SK-N-MC (cell line): ENCODE results near the gene LGALSL.

Source experiments
- DNase-seq: peaks from one replicate; pipeline ENCODE4 v3.0.0-alpha.2; 2011; ENCODE audit warnings: low read depth, low spot score
- H3K27ac ChIP-seq: fragments of 200-600 bp; sonication (generic); 2 replicates; pipeline ENCODE4 v1.5.1; 2016; ENCODE audit warnings: mixed run types
- H3K36me3 ChIP-seq: fragments of 200-600 bp; sonication (generic); 2 replicates; pipeline ENCODE4 v1.6.1; 2017; ENCODE audit warnings: antibody characterized with exemption, low read length, mixed read lengths; ENCODE audit not compliant: insufficient read depth
- H3K4me3 ChIP-seq: fragments of 200-600 bp; sonication (generic); 2 replicates; pipeline ENCODE4 v1.5.1; 2016
- H3K9ac ChIP-seq: fragments of 200-600 bp; sonication (generic); 2 replicates; pipeline ENCODE4 v1.8.0; 2017; ENCODE audit warnings: mixed run types, mixed read lengths; ENCODE audit not compliant: insufficient read length
- H3K9me3 ChIP-seq: fragments of 200-600 bp; sonication (generic); 2 replicates; pipeline ENCODE4 v1.6.1; 2017; ENCODE audit warnings: low read depth, mild to moderate bottlenecking, antibody characterized with exemption, low read length, moderate library complexity, mixed read lengths
- EZH2 ChIP-seq: fragments of 200-600 bp; sonication (generic); IDR thresholded peaks from one replicate; pipeline ENCODE4 v1.6.1; 2017; ENCODE audit warnings: antibody characterized with exemption
- FOXP2 ChIP-seq: optimal IDR thresholded peaks from 2 replicates; pipeline ENCODE3; 2011; ENCODE audit warnings: mild to moderate bottlenecking, moderate library complexity; ENCODE audit not compliant: insufficient read depth; ENCODE audit errors: extremely low read length, control extremely low read depth
- POLR2AphosphoS5 ChIP-seq: IDR thresholded peaks from 2 replicates; pipeline ENCODE4 v1.6.1; 2012; ENCODE audit warnings: mild to moderate bottlenecking, low read depth, low read length, borderline replicate concordance

The LGALSL gene

DNA sequence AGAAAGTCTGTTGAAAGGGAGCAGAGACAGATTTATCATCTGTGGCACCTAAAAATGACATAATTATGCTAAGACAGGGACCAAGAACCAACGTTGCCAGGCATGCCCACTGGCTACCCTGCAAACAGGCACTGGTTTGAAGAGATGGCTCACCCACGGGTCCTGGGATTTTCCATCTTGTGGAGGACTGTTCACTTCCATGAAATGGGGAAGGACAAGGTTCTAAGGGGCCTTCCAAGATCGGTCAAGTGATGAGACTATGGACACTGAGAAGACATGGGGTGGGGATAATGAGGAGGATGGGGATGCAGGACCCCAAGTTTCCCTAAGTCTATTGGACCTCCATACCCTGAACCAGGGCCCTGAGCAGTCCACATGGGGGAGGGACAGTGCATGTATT, 18.9 kb downstream of the LGALSL start:
- H3K9ac ChIP-seq: no peak overlapping the region
- no peaks in the 10 kb centered on the region for H3K9me3 ChIP-seq
- DNase-seq: no peak
- no peaks in the 10 kb centered on the region for H3K36me3 ChIP-seq
- H3K27ac ChIP-seq: no peak overlapping the region
- H3K4me3 ChIP-seq: no peak overlapping the region
- no peak for TF ChIP-seq FOXP2
- no peak for TF ChIP-seq EZH2
- no peak for TF ChIP-seq POLR2AphosphoS5

DNA sequence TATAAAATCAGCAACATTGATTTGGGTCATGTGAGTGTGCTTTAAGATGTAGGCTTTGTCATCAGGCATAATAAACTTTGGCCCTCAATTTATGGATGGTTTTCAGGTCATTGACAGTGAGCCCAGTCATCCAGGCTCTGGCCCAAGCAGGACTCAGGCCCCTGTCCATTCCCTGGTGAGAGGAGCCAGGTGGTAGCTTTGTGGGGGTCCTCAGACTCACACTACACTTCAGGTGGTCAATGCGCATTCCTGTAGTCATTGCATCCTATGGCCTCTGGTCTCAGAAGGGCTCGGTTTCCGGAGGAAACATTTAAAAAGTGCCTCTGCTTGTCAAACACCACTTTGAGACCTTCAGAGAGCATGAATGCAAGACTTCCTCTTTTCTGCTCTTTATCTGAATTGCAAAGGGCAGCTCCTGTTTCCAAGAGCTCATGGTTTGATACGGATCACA, 20.2 kb downstream of the LGALSL start:
- Histone ChIP-seq H3K9me3 (no peaks in the 10 kb centered on the region), H3K9ac (no peak overlapping the region), H3K36me3 (no peaks in the 10 kb centered on the region), H3K4me3 (no peak overlapping the region), H3K27ac (no peak overlapping the region)
- no peak for TF ChIP-seq FOXP2
- TF ChIP-seq POLR2AphosphoS5: no peak
- TF ChIP-seq EZH2: no peak
- DNase-seq: no peak

DNA sequence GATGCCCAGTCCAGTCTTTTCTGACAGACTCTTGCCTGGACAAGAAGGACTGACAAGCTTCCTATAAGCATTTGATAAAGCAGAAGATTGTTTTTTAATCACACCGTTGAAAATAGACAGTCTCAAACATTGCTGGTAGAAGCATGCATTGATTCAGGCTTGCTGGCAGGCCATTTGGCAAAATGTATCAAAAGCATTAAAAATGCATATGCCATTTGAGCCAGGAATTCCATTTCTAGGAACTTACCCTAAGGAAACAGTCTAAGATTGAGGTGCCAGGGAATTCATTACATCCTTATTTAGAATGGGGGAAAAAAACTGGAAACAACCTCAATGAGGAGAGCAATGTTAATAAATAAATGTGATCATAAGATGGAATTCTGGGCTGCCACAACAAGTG, 20.7 kb downstream of the LGALSL start:
- TF ChIP-seq POLR2AphosphoS5: no peak
- TF ChIP-seq FOXP2: no peak
- TF ChIP-seq EZH2: no peak
- Histone ChIP-seq H3K27ac (no peak overlapping the region), H3K36me3 (no peaks in the 10 kb centered on the region), H3K9ac (no peak overlapping the region), H3K4me3 (no peak overlapping the region), H3K9me3 (no peaks in the 10 kb centered on the region)
- DNase-seq: no peak

- Histone ChIP-seq H3K9ac (no peak overlapping the region), H3K36me3 (no peaks in the 10 kb centered on the region), H3K9me3 (no peaks in the 10 kb centered on the region), H3K4me3 (no peak overlapping the region), H3K27ac (no peak overlapping the region)
- no peak for DNase-seq
- no peak for TF ChIP-seq EZH2
- no peak for TF ChIP-seq FOXP2
- TF ChIP-seq POLR2AphosphoS5: no peak
Measured at GRCh38 chr2:64477037-64477436, 23.1 kb downstream of the LGALSL start.

DNA sequence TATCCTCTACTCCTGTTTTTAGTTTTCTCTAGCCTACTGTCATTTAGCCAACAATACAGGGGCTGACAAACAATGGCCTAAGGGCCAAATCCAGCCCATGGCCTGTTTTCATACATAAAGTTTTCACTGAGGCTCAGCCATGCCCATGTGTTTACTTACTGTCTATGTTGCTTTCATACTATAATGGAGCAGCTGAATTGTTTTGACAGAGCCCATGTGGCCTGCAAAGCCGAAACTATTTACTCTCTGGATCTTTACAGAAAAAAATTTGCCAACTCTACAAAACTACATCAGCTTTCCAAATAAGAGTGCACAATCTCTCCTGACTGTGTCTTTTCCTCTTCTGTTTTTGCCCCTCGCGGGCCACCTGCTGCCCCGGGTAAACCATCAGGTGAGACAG, 24.0 kb downstream of the LGALSL start:
- no peak for TF ChIP-seq FOXP2
- no peak for TF ChIP-seq EZH2
- no peak for TF ChIP-seq POLR2AphosphoS5

DNA sequence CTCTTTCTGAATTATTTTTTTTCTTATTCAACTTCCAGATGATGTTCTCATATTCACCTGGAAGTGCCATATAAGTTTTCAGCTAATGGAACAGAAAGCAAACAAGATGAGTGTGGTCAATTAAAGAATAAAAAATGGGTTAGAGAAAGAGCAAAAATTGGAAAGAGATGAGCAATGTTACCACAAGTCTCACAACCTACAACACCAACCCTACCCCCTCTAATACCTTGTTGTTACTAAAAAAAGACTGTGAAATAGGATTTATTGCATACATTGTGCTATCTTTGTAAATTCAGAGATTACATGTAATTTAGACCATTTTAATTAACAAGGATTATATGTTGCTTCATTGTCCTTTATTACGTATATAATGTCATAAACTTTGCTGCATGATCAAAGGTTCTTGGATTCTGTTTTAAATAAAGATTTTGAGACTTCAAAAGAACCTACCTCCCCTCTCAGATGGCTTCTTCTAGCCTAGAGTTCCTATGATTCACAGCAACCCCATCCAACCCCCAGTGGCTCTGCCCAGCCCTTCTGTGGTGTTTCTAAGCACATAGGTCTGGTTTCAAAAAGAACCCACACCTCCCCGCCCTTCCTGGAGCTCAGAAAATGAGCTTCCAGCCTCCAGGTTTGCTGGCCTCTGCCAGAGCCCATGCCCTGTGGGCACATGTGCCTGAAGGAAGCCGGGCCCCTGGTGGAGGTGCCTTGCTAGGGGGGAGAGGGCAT, 24.7 kb downstream of the LGALSL start:
- Histone ChIP-seq H3K9ac (no peak overlapping the region), H3K4me3 (no peak overlapping the region), H3K27ac (no peak overlapping the region), H3K36me3 (no peaks in the 10 kb centered on the region), H3K9me3 (no peaks in the 10 kb centered on the region)
- TF ChIP-seq FOXP2 (no peak), EZH2 (no peak), POLR2AphosphoS5 (no peak)
- DNase-seq: no peak

More for the DNA sequence above, 24.0 kb downstream of the LGALSL start:
- H3K36me3 ChIP-seq: no peaks in the 10 kb centered on the region
- H3K9me3 ChIP-seq: no peaks in the 10 kb centered on the region
- no peak for DNase-seq
- H3K9ac ChIP-seq: no peak overlapping the region
- no peak overlapping the region for H3K4me3 ChIP-seq
- no peak overlapping the region for H3K27ac ChIP-seq

DNA sequence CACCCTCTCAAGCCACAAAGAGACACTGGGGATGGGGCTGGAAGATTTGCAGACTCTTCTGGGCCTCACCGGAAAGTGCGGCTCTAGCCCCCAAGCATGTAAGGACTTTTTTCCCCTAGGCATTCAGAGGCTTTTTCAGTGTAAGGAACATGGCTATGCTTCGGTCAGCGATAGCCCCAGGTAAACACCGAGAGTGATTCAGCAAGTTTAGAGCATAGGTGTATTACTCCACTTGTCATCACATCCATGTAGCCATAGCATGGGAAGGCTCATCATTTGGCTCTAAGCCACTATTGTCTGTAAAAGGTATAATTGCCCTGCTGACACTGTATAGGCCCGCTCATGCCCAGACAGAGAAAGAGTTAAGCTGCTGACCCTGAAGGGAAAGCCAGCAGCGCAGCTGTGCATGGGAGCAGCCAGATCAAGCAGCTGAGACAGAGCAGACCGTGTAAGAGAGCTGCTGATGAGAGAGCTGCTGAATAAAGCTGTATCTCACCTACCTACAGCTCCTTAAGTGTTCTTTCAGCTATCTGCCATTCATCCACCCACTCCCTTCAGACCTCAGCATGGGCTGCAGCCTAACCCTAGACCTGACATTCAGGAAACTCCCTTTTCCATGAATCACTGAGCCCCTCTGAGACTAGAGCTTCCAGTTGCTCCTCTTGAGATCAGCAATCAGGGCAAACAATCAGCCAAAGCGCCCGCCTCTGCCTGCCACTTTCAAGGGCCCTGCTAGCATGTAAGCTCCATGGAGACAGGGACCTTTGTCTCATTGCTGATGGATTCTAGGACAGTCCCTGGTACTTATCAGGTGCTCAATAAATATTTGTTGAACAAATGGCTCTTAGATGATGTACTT, 25.5 kb downstream of the LGALSL start:
- H3K9me3 ChIP-seq: no peaks in the 10 kb centered on the region
- TF ChIP-seq POLR2AphosphoS5: no peak
- no peak for TF ChIP-seq EZH2
- TF ChIP-seq FOXP2: no peak
- DNase-seq: no peak

GRCh38 chr2:64481665-64482064, 27.7 kb downstream of the LGALSL start:
- Histone ChIP-seq H3K27ac (no peak overlapping the region), H3K9ac (no peak overlapping the region), H3K4me3 (no peak overlapping the region), H3K9me3 (no peaks in the 10 kb centered on the region), H3K36me3 (no peaks in the 10 kb centered on the region)
- TF ChIP-seq POLR2AphosphoS5 (no peak), EZH2 (no peak), FOXP2 (no peak)
- no peak for DNase-seq

More for the DNA sequence above, 25.5 kb downstream of the LGALSL start:
- Histone ChIP-seq H3K27ac (no peak overlapping the region), H3K36me3 (no peaks in the 10 kb centered on the region), H3K9ac (no peak overlapping the region), H3K4me3 (no peak overlapping the region)
